Measurements from ENCODE around the gene LMBR1L. TPM values are rescaled to one million over a fixed set of nuclear protein-coding genes. Genes with fewer than 3 reads are reported as not detected.
"Not testable (repeated sequence)": the region's sequence is repeated elsewhere in the genome, so short reads cannot be mapped to it uniquely, and the experiment has no call there.

LMBR1L gene
- total RNA-seq, 2 experiments from 2014 or later, result 43.5 to 50.9 TPM

GRCh38 chr12:49130151-49131050, 19.8 kb upstream of the LMBR1L start:
- DNase-seq (peak; percentile 95), ATAC-seq (peak; percentile 67)
- intact Hi-C loops (cut with micrococcal nuclease), result loop anchor here (2.0 kb wide), 1 partner anchor 58 kb away; the partner anchor contains the start of gene TUBA1A
- peaks cover 49% of the 10 kb centered on the region for H3K36me3 Mint-ChIP-seq (ENCODE audit: low read depth)
- H3K4me1 Mint-ChIP-seq (ENCODE audit: low read depth), result peaks cover 28% of the 10 kb centered on the region
- TF ChIP-seq CTCF (IDR thresholded peaks at IDR 0.05), result peak; percentile 95
- H3K4me3 Mint-ChIP-seq, result peak overlapping the region; percentile 83
- no peaks in the 10 kb centered on the region for H3K9me3 Mint-ChIP-seq
- ChIA-PET CTCF (interaction anchor here (0.6 to 4.2 kb wide), 22 partner anchors 11 to 229 kb away, joined by 3 to 52 read pairs (median 4); partner anchors contain the start of genes KMT2D, LMBR1L, TROAP and TUBA1A), POLR2A (interaction anchor here (0.5 to 5.1 kb wide), 69 partner anchors 9 to 1842 kb away, joined by 3 to 85 read pairs (median 5); partner anchors contain the start of genes ARF3, DDX23, DHH and KMT2D)
- H3K27me3 Mint-ChIP-seq, result no peaks in the 10 kb centered on the region
- peak overlapping the region; percentile 98 for H3K27ac Mint-ChIP-seq

- intact Hi-C loops (cut with micrococcal nuclease), result loop anchor here (2.0 kb wide), 1 partner anchor 59 kb away; the partner anchor contains the start of gene TUBA1A
- peaks cover 49% of the 10 kb centered on the region for H3K36me3 Mint-ChIP-seq (ENCODE audit: low read depth)
Measured at GRCh38 chr12:49129332-49130150, 18.9 kb upstream of the LMBR1L start.

GRCh38 chr12:49127971-49128370, 17.3 kb upstream of the LMBR1L start:
- H3K27ac Mint-ChIP-seq, result peak overlapping the region; percentile 73
- intact Hi-C loops (cut with micrococcal nuclease); H3K9me3 Mint-ChIP-seq; DNase-seq; ATAC-seq; H3K27me3 Mint-ChIP-seq: not testable (repeated sequence)
- peak overlapping the region; percentile 61 for H3K4me3 Mint-ChIP-seq
- POLR2A ChIA-PET, result interaction anchor here (0.7 to 5.1 kb wide), 23 partner anchors 8 to 140 kb away, joined by 3 to 56 read pairs (median 5); partner anchors contain the start of genes DHH, KMT2D, LMBR1L and RHEBL1
- H3K36me3 Mint-ChIP-seq (ENCODE audit: low read depth), result peaks cover 46% of the 10 kb centered on the region
- peaks cover 22% of the 10 kb centered on the region for H3K4me1 Mint-ChIP-seq (ENCODE audit: low read depth)
- CTCF ChIA-PET, result interaction anchor here (0.7 to 1.5 kb wide), 6 partner anchors 11 to 275 kb away, joined by 3 to 10 read pairs (median 4); partner anchors contain the start of gene LMBR1L

More at GRCh38 chr12:49129332-49130150, 18.9 kb upstream of the LMBR1L start:
- TF ChIP-seq CTCF (IDR thresholded peaks at IDR 0.05), result no peak
- H3K4me3 Mint-ChIP-seq, result peak overlapping the region; percentile 83
- CTCF ChIA-PET, result interaction anchor here (0.6 to 4.2 kb wide), 17 partner anchors 12 to 229 kb away, joined by 3 to 52 read pairs (median 4); partner anchors contain the start of genes LMBR1L, TROAP and TUBA1A
- POLR2A ChIA-PET, result interaction anchor here (1.0 to 5.1 kb wide), 27 partner anchors 10 to 620 kb away, joined by 3 to 85 read pairs (median 16); partner anchors contain the start of genes DHH, KMT2D, LMBR1L and RHEBL1
- H3K27me3 Mint-ChIP-seq, result no peaks in the 10 kb centered on the region
- H3K9me3 Mint-ChIP-seq, result no peaks in the 10 kb centered on the region
- H3K4me1 Mint-ChIP-seq (ENCODE audit: low read depth), result peaks cover 28% of the 10 kb centered on the region
- ATAC-seq (no peak), DNase-seq (no peak)
- H3K27ac Mint-ChIP-seq, result peak overlapping the region; percentile 98

GRCh38 chr12:49126852-49127763, 16.5 kb upstream of the LMBR1L start:
- ATAC-seq (no peak), DNase-seq (no peak)
- intact Hi-C loops (cut with micrococcal nuclease), result no loop called here
- no peaks in the 10 kb centered on the region for H3K27me3 Mint-ChIP-seq
- CTCF ChIA-PET, result interaction anchor here (0.7 to 1.5 kb wide), 6 partner anchors 10 to 274 kb away, joined by 3 to 10 read pairs (median 4); partner anchors contain the start of gene LMBR1L
- POLR2A ChIA-PET, result interaction anchor here (0.7 to 3.8 kb wide), 24 partner anchors 9 to 139 kb away, joined by 3 to 36 read pairs (median 4); partner anchors contain the start of genes DHH, KMT2D, LMBR1L and RHEBL1
- H3K27ac Mint-ChIP-seq, result peak overlapping the region; percentile 73
- peaks cover 18% of the 10 kb centered on the region for H3K4me1 Mint-ChIP-seq (ENCODE audit: low read depth)
- no peak for TF ChIP-seq CTCF (IDR thresholded peaks at IDR 0.05)
- H3K9me3 Mint-ChIP-seq, result no peaks in the 10 kb centered on the region
- peaks cover 46% of the 10 kb centered on the region for H3K36me3 Mint-ChIP-seq (ENCODE audit: low read depth)
- H3K4me3 Mint-ChIP-seq, result peak overlapping the region; percentile 61
